Raji (cell line): ENCODE results near the gene CHID1.
A peak's percentile ranks its signal among the peaks of the same experiment; 100 is the strongest.

Experiments used
- POLR2A ChIP-seq: IDR thresholded peaks from 2 replicates; pipeline ENCODE4 v1.6.1; 2011; ENCODE audit warnings: low read depth, low read length, control low read depth; ENCODE audit not compliant: insufficient read depth

CHID1 gene

DNA sequence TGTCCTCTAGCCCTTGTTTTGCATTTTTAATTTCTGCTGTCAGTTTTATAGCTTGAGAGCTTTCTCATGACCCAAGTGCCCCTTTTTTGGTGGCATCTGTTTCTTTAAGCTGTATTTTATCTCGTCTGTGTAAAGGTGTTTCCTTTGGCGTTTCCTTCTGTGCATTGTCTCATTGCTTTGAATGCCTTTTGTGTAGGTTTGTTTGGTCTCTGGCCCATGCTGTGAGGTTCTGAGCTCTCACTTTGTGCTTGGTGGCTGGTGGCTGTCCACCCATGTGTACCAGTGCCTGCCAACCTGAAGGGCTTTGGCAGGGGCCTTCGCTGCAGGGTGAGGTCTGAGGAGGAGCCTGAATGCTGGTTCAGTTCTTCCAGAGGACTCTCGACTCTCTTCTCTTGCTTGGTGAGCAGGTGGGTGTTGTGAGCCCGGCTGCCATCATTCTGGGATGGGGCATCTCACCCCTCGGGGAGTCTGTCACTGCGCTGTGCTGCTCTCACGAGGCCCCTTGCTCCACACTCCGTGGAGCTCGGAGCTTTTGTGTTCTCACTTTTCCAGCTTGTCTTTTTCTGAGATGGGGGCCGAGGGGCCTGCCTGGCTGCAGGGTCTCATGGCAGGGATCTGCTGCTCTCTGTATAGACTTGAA is 30.0 kb upstream of the CHID1 start:
- TF ChIP-seq POLR2A, result no peak

DNA sequence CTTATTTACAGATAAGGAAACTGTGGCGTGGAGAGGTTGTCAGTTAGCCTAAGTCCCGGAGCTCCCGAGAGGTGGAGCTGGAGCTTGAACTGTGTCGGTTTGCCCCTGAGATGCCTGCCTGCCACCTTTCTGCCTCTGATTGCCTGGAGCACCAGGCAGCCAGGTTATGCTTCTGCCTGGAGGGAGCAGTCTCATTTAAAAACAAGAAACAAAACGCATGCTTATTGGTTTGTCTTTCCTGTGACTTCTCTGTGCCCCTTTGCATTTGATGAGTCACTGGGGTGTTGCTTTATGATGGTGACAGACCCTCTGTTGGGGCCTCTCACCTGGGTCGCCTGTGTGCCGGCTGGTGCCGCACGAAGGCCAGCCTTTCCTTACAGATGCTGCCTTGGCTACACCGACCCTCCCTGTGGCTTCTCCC is 27.2 kb upstream of the CHID1 start:
- no peak for TF ChIP-seq POLR2A

DNA sequence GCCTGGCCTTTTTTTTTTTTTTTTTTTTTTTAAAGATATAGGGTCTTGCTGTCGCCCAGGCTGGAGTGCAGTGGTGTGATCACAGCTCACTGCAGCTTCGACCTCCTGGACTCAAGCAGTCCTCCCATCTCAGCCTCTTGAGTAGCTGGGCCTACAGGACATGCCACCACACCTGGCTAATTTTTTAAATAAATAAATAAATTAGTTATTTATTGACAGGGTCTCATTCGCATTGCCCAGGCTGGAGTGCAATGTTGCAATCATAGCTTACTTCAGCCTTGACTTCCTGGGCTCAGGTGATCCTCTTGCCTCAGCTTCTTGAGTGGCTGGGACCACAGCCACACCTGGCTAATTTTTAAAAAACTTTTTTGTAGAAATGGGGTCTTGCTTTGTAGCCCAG is 25.6 kb upstream of the CHID1 start:
- no peak for TF ChIP-seq POLR2A

DNA sequence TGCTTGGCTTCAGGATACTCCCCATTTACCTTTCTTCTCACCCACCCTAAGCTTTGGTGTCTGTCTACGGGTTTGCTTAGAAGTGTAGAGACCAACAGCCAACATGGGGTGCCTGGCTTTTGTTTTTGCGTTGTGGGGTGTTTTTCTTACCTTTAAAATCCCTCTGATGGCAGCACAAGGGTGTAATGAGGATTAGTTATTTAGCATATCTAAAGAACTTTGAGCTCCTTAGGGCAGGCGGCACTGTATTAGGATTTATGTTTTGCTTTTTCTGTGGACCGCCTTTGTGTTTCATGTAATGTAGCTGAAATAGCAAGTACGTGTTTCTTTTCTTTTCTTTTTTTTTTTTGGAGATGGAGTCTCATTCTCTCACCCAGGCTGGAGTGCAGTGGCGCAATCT is 23.9 kb upstream of the CHID1 start:
- no peak for TF ChIP-seq POLR2A

DNA sequence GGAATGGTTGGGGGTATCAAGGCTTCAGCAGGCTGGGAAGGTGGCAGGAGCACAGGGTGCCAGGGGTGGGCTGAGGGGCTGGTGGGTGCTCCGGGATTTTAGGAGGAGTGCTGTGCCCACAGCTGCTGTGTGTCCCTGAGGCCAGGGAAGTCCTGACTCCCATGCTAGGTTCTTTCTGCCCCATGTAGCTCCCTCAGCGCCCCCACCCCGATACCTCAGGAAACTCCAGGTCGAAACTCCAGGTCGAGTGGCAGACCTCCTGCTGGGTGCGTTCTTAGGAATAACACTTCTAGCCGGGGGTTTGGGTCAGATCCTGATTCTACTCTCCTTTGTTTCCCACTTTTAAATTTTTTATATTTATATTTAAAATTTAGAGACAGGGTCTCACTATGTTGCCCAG is 23.3 kb upstream of the CHID1 start:
- no peak for TF ChIP-seq POLR2A

DNA sequence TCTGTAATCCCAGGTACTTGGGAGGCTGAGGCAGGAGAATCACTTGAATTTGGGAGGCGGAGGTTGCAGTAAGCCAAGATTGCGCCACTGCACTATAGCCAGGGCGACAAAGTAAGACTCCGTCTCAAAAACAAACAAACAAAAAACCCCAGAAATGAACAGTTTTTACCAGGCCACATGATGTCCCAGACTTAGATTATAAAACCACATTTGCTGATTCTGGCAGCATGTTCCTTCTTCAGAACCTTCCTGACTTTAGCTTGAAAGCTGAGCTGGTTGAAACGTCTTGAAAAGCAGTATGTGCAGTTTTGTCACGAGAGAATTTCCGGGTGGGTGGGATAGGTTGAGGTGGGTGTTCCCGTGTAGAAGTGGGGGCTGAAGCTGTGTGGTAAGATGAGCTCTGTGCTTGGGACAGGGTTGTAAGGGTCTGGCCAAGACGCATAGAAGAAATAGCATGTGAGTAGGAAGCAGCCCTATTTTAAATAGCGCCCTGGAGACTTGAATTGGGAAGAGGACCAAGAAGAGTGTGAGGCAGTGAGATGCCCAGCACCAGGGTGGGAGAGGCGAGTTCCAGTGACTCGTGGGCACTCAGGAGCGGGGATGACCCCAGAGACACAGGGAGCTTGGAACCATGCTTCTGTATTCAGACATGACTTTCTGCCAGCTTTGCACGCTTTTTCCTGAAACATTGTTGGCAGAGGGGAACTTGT is 22.7 kb upstream of the CHID1 start:
- no peak for TF ChIP-seq POLR2A

DNA sequence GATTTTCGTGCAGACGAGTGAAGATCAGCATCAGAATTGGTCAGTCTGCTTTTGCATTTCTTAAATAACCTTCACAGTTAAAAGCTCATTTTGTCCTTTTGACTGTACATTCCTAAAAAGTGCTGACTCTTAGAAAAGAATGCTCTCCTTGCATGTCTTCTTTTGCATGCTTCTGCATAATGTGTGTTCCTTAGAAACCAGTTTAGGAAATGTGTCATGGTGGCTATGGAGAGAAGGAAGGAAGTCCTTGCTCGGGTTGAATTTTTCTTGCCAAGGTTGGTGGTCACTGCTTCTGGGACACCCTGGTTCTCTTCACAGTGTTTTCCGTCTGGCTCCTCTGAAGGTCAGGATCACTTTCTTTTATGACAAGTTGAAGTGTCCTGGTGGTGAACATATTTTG is 21.8 kb upstream of the CHID1 start:
- TF ChIP-seq POLR2A, result no peak

DNA sequence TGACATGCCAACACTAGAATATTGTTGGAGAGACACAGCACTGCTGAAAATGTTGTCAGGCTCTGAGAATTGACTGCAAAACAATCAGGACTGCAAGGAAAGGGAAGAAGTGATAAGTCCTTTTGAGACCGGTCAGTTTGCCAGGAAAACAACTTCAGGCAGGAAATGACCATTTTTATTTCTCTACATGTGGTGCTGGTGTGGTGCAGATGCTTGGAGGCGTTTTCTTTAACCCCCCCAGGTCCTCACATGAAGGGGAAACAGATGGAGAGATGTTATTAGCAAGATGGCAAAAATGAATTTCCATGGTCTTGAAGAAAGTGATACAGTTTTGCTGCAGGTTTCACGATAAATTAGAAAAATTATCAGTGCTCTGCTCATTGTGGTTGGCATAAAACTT is 20.8 kb upstream of the CHID1 start:
- no peak for TF ChIP-seq POLR2A

DNA sequence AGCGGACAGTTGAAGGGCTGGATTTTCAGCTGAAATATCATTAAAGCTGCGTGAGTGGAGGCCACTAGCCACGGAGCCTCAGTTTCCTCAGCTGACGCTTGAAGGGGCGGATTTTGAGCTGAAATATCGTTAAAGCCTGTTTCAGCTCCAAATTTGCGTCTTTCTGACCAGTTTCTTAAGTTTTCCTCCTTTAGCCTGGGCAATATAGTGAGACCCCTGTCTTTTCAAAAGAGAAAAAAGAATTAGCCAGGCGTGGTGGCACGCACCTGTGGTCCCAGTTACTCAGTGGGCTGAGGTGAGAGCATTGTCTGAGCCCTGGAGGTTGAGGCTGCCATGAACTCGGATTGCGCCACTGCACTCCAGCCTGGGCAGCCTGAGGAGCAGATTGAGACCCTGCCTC is 18.8 kb upstream of the CHID1 start:
- no peak for TF ChIP-seq POLR2A

DNA sequence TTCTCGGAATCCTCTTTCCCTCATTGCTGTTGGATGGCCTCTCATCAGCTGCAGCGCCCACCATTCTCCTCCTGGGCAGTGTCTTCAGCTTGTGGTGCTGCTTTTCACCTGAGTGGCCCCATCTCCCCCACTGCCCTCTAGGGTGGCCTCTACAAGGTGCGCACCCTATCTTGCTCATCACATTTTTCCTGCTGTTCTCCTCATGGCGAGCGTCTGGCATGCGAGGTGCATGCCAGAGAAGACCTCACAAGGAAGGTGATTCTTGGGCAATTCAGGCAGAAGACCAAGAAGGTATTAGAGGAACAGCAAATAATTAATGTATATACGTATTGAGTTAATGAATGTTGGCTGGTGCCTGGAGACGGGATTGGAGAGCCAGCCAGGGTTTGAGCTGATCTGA is 18.2 kb upstream of the CHID1 start:
- no peak for TF ChIP-seq POLR2A

DNA sequence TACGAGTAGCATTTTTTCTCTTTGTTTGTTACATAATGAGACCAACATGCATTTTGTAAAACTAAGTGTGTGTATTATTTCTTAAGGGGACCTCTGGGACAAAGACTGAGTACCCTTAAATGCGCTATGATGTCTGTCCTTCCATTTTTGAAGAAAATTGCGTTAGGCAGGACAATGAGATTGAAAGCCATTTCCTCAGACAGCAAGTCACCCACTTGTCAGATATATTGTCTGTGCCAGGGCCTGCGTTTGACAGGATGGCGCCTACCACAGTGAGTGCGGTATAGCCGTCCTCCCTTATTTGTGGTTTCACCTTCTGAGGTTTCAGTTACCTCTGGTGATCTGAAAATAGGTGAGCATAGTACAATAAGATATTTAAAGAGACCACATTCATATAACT is 17.3 kb upstream of the CHID1 start:
- TF ChIP-seq POLR2A, result no peak

DNA sequence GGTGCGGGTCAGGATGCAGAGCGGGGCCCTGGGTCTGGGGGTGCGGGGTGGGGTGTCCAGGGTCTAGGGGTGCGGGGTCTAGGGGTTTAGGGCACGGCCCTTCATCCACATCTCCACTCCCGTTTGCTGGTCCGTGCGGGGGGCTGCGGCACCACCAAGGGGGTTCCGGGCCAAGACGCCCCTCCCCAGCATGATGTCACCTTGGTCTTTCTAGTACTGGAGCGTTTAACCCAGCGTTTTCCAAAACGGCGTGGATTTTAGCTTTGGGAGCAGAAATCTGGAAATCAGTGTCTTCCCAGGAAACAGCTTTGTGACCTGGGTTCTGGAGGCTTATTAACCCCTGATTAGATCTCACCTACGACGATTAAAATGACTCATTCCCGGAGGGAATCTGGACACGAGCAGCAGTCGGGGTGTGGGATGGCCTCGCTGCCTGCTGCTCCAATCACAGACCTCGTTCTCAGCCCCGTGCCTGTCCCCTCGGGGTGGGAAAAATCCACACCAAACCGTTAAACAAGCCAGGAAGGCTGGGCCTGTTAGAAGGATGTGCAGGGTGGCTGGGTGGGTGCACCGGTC is 15.8 kb upstream of the CHID1 start:
- no peak for TF ChIP-seq POLR2A

DNA sequence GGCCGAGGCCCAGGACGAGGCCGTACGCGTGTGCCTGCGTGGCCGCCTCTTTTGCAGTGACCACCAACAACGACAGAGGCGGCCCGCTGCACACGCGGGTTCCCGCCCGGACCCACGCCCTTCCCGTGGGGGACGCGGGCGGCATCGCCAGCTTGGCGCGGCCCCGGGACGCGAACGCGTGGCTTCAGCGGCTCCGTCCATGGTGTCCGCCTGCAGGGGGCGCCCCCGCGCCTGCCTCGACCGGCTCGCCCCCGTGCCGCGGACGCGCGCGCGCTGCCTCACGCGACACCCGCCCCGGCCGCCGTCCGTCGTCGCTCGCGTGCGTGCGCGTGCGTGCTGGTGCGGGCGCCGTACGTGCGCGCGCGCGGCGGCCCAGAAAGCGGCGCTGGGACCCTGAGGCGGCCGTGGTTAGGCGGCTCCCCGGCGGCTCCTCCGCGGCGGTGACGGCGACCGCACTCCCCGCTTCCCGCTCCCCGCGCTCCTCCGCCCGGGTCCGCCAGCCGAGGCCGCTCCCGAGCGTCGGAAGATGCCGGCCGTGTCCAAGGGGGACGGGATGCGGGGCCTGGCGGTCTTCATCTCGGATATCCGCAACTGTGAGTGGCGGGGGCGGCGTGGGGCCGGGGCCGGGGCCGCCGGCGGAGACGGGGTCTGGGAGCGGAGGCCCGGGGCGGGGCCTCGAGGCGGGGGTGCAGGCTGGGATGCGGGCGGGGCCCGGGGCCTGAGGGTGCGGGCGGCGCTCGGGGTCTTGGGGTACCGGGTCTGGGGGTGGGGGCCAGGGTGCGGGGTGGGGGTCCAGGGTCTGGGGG is 15.1 kb upstream of the CHID1 start, which contains the start of gene AP2A2:
Gene AP2A2 (plus strand): TSS at position 375 of the 806 bp plus-strand sequence. CDS start 152 bp downstream, at position 527.
- TF ChIP-seq POLR2A, result peak; percentile 83

DNA sequence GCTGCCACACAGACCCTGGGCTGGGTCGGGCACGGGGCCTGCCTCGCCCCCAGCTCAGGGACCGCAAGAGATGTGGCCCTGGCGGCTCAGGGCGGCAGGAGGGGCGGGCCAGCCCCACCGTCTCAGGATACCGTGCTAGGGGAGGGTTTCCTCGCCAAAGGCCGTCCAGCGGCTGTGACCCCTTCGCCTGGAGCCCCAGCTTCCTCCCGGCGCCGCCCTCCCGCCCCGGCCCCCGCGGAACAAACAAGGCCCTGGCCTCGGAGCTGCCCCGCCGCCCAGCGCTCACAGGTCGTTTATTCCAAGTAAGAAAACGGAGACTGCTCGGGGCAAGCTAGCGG is 14.5 kb upstream of the CHID1 start:
- no peak for TF ChIP-seq POLR2A

DNA sequence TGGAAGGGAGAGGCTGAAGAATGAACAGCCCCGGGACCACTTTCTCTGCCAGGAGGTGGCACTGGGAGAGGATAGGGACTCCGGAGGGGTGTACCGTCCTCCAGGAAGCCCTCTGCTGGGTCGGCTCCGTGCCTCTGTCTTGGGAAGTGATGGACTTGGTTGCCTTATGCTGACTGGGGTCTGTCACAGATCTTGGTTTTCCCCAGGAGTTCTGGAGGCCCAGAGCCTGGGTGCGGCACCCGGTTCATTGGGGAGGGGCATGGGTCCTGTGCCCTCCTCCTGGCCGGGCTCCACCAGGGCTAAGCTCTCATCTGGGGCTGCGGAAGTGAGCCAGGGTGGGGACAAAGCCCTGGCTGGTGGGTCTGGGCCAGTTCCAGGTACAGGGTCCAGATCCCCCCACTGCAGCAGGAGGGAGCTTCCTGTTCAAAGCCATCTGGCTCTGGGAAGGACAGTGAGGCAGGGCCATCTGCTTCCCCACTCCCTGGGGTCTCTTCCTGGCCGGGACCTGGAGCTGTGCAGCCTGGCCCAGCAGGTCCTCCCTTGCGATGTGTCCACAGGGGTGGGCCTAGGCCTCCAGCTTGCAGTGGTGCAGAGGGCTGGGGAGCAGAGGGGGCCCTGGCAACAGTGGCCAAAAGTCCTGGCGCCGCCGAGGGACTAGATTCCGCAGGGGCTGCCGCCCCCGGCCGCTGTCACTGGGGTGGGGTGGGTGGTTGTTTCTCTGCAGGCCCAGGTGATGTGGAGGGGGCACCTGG is 14.0 kb upstream of the CHID1 start:
- TF ChIP-seq POLR2A, result no peak
